ENCODE results near the gene CDK17.
"Not testable (repeated sequence)": the region's sequence is repeated elsewhere in the genome, so short reads cannot be mapped to it uniquely, and the experiment has no call there.

Gene CDK17

GRCh38 chr12:96315741-96316481 lies 84.3 kb downstream of the CDK17 start:
- not testable (repeated sequence) for DNase-seq (ENCODE audit: low read depth)

DNA sequence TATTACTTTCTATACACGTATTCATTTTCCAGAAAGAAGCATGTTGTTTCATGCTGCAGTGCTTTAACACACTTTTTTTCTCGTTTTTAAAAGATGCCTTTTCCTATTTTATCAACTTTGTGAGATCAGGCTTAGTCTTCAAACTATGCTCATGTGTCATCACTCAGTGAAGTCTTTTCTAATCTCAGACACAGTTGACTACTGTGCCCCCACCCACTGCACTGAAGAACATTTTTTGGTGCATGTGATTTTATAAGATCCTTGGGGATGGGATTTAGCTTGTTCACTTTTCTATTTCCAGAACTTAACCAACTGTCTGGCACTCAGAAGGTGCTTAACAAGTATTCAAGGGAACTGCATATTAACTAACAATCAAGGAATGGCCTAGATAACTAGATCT lies 85.5 kb downstream of the CDK17 start:
- DNase-seq (ENCODE audit: low read depth) = no peak

DNA sequence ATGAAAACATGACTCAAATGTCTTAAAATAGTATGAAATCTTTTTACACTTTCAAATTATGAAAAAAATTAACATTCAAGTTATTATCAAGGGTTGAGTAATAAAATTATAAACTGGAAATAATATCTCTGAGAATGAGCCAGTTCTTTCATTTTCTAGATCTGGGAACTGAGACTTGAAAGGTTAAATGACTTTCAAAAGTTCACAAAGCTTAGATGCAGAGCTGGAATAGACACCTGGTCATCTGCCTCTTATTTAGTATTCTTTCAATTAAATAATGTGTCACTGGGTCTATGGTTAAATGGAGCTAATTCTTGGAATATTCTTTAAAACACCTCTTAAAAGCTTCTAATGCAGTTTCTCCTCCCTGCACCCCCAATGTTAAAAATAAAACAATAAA lies 86.6 kb downstream of the CDK17 start:
- DNase-seq (ENCODE audit: low read depth) = no peak

DNA sequence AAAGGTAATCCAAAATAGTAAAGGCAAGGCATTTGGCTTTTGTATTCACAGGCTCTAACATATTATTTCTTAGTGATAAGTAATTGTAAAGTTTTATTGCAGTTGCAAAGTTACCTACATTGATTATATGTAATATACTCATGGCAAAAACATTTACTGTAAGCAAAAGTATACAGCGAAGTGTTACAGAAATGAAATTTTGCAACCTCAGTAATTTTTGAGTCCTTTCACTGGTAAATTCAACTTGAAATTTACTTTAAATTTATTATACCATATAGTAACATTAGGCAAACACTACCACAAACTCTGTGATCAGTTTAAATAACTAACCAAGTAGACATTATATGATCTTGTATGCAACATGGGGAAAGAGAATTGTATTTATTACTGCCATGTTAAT lies 89.0 kb downstream of the CDK17 start:
- no peak for DNase-seq (ENCODE audit: low read depth)

DNA sequence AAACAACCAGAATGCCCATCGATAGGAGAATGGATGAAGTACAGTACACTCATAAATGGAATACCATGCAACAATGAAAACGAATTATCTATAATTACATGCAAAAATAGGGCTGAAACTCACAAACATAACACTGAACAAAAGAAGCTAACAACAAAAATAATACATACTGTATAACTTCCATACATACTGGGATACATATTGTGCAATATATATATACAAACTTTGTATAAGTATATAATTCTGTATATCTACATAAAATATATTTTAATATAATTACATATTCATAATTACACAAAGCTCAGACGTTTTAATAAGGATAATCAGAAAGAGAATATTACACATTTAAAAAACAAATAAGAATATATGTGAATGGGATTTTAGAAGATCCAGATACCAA lies 90.2 kb downstream of the CDK17 start:
- no peak for DNase-seq (ENCODE audit: low read depth)

DNA sequence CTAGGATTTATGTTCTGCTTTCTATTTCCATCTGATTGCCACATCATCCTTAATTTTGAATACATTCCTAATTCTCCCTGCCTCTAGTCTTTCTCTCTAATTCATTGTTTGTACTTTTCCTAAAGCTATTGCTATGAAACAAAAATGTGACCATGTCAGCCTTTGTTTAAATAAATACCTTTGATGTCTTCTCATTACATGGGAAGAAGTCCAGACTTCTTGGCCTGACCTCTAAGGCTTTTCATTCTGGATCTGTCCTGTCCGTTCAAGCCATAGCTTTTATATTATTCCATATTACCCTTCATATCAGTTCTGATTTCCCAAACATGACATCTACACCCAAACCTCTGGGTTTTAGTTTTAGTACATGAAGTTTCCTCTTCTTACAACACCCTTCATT lies 91.4 kb downstream of the CDK17 start:
- DNase-seq (ENCODE audit: low read depth) = no peak

GRCh38 chr12:96305665-96306064 lies 94.6 kb downstream of the CDK17 start:
- DNase-seq (ENCODE audit: low read depth) = no peak

- DNase-seq (ENCODE audit: low read depth) = no peak
Observed at GRCh38 chr12:96303653-96304052, 96.6 kb downstream of the CDK17 start.

GRCh38 chr12:96302687-96303310 lies 97.4 kb downstream of the CDK17 start:
- DNase-seq (ENCODE audit: low read depth) = no peak

GRCh38 chr12:96301732-96302131 lies 98.5 kb downstream of the CDK17 start:
- no peak for DNase-seq (ENCODE audit: low read depth)

GRCh38 chr12:96300064-96300463 lies 100.2 kb downstream of the CDK17 start:
- DNase-seq (ENCODE audit: low read depth) = no peak

GRCh38 chr12:96297504-96297903 lies 102.7 kb downstream of the CDK17 start:
- DNase-seq (ENCODE audit: low read depth) = no peak

- no peak for DNase-seq (ENCODE audit: low read depth)
Observed at GRCh38 chr12:96295532-96296160, 104.6 kb downstream of the CDK17 start.

DNA sequence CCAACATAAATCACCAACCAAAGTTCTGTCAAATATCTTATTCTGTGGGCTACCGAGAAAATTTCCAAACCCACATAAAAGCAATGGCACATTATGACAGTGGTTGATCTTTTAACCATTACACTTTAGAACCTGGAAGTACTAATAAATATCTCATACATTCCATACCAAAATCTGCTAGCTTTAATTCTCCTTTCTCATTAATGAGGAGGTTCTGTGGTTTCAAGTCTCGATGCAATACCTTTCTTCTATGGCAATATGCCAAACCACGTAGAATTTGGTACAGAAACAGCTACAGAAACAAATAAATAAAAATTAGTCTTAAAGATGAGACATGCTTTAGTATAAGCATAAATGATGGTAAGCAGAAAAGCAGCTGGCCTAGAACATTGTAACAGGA lies 105.4 kb downstream of the CDK17 start:
- no peak for DNase-seq (ENCODE audit: low read depth)

DNA sequence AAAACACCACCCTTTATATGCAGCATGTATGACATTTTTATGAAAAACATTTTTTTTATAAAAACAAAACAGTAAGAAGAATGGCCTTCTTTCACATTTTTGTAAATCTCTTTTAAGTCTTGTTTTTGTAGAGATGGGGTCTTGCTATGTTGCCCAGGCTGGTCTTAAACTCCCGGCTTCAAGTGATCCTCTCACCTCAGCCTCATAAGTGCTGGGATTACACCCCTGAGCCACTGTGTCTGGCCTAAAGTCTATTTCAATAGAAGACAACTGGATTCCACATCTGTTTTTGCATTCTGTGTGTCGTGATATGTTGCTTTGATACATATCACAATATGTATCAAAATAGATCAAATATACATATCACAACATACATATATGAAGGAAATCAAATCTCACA lies 107.1 kb downstream of the CDK17 start:
- DNase-seq (ENCODE audit: low read depth) = no peak

DNA sequence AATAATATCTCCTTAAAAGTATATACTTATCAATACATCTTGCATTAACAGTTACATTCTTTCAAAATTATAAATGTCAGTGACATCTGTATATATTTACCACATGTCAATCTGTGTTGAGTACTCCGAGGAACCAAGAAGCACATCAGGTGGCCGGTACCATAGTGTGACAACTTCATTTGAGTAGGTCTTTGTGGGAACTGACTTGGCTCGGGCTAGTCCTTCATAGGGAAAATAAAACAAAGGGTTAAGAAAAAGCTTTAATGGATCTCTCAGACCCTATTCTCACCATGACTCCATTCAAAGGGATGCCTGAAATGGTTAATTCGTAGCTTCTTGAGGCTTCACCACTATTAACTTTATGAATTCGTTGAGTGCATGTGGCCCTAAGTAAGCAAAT lies 111.2 kb downstream of the CDK17 start:
- DNase-seq (ENCODE audit: low read depth) = no peak

DNA sequence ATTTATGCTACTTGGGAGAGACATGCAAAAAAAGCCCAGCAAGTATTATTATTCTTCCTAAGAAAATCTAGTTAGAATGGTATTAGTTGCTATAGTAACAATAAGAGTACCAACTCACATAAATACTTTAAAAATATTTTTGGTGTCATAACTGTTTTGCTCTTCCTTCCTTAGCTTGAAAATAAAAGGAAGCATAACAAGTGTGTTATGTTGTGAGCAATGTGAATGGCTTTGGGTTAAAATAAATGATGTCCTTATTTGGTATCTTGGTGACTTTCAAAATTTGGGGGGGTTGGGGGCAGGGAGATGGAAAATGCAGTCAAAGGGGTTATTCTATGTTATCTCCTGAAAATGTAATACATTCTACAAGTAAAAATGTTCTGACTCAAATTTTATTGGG lies 115.1 kb downstream of the CDK17 start:
- no peak for DNase-seq (ENCODE audit: low read depth)

DNA sequence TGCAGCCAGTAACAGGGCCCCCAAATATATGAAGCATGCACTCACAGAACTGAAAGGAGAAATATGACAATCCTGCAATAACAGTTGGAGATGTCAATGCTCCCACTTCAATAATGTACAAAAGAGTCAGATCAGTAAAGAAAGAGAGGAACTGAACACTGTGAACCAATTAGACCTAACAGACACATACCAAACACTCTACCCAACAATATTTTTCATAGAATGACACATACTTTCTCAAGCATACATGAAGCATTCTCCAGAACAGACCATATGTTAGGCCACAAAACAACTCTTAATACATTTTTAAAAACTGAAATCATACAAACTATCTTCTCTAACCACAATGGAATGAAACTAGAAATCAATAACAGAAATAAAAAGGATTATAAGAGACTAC lies 125.9 kb downstream of the CDK17 start:
- DNase-seq (ENCODE audit: low read depth) = no peak

DNA sequence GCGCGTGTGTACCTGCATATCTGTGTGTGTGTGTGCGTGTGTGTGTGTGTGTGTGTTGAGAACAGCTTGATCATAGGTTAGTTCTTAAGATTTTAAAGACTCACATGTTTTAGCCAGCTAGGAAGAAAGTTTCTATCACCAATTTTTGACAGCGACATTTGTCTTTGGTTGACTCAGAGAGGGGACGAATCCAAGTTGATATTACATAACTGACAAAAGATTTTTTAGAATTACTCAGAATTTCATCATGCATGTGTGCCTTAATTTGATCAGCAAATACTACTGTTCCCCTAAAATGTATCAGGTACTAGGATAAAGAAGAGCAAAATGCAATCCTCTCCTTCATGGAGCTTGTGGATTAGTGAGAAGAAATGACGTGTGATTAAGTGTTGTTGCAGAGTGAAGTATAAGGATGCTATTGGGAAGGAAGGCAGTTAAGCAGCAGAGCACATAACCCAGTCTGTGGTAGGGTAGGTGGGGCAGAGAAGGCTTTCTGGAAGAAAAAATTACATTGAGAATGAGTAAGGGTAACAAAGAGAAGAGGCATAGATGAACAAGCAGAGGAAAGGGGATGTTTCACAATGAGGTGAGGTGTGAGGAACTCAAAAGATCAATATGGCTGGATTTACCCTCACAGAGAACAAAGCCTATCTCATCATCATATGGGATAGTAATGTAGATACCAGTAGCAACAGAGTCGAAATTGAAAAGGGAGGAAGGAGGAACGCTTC lies 128.6 kb downstream of the CDK17 start:
- no peak for DNase-seq (ENCODE audit: low read depth)

GRCh38 chr12:96266238-96266637 lies 134.0 kb downstream of the CDK17 start:
- no peak for DNase-seq (ENCODE audit: low read depth)

- no peak for DNase-seq (ENCODE audit: low read depth)
Observed at GRCh38 chr12:96265836-96266235, 134.4 kb downstream of the CDK17 start.

GRCh38 chr12:96265400-96265799 lies 134.8 kb downstream of the CDK17 start:
- no peak for DNase-seq (ENCODE audit: low read depth)

DNA sequence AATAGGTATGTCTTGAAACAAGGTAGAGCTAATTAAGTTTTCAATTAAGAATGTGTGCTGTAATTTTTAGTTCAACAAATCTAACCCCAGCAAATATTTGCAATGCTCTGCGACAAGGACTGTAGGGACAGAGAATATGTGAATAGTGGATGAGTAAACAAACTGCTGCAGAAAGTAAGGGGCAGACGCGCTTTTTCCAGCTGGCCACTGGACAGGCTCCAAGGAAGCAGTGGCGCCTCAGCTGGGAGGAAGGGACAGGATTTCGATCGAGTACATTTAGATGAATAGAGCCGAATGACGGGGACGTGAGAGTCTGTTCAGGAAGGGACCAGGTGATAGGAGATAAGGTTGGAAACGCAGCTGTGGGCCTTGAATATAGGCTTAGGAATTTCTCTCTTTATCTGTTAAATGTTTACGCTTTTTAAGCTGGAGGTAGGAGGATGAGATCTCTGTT lies 136.8 kb downstream of the CDK17 start:
- DNase-seq (ENCODE audit: low read depth) = no peak

All from stimulated activated CD8-positive, alpha-beta memory T cell treated with anti-CD3 and anti-CD28 coated beads, Interleukin-4, amount 100 ng/mL, for 24 hours (primary cell).